ENCODE data around the gene JADE2.
A peak's percentile ranks its signal among the peaks of the same experiment; 100 is the strongest.

Gene JADE2

DNA sequence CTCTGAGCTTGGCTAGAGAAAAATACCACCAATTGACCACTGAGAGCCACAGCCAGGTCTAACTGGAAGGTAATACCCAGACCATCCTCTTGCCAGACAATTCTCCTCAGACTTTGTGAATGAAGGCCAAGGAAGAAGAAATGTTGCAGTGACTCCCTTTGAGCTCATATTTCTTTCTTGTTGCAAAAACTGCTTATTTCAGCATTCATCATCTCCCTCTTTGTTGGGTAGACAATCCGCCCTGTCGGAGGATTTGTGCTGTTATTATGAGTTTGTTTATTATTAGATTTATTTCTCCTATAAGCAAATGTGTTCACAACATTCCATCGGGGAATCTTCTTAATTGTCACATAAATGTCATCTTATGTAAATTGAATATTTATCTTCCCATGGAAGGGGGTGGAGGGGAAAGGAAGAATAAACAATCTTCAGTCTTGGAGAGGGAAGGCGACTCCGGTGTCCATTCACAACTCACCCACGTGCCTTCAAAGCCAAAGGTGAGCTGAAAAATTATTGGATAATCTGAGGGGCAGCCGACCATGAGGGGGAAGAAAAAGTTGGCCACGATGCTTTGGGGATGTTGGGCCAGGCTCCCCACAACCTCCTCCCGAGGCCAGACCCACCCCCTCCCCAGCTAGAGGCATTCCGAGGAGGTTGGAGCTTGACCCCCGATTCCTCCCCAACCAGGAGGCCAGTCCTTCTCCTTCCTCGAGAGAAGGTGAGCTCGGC is 1.8 kb upstream of the JADE2 start (continued):
- TF ChIP-seq ISL1 (CRISPR knock-in tag; IDR thresholded peaks at IDR 0.05) (no peak), OSR1 (CRISPR knock-in tag; IDR thresholded peaks at IDR 0.05) (no peak), TOX (CRISPR knock-in tag; IDR thresholded peaks at IDR 0.05; ENCODE audit: borderline replicate concordance) (no peak), RARB (CRISPR knock-in tag; IDR thresholded peaks at IDR 0.05) (no peak), ZC3H10 (CRISPR knock-in tag; IDR thresholded peaks at IDR 0.05) (no peak)
- TF ChIP-seq, protein P1, sequence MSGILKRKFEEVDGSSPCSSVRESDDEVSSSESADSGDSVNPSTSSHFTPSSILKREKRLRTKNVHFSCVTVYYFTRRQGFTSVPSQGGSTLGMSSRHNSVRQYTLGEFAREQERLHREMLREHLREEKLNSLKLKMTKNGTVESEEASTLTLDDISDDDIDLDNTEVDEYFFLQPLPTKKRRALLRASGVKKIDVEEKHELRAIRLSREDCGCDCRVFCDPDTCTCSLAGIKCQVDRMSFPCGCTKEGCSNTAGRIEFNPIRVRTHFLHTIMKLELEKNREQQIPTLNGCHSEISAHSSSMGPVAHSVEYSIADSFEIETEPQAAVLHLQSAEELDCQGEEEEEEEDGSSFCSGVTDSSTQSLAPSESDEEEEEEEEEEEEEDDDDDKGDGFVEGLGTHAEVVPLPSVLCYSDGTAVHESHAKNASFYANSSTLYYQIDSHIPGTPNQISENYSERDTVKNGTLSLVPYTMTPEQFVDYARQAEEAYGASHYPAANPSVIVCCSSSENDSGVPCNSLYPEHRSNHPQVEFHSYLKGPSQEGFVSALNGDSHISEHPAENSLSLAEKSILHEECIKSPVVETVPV (CRISPR knock-in tag; IDR thresholded peaks at IDR 0.05), result no peak

DNA sequence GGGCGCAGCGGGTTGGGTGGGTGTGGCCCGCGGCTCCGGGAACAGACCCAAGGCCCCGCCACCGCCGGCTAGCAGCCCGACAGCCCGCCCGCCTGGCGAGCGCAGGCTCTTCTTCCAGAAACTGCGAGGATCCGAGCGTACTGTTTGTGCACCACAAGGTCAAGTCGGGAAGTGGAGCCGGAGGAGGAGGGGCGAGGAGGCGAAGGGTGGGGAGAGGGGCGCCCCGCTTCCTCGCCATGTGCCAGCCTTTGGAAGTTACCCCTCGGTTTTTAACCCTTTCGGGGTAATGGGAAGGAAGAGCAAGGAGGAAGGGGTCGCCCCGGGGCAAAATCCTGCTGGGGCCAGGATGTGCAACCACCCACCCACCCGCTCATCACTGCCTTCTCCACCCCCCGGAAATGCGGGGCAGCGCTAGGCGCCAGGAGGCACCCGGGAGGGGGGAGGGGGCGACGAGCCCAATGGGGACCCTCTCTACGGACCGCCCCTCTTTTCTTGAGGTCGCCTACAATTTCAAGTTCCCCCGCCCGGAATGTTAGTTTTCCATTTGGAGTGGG is 1.1 kb upstream of the JADE2 start:
- ATAC-seq, result peak; percentile 36
- no peak for TF ChIP-seq ARNTL (CRISPR knock-in tag; IDR thresholded peaks at IDR 0.05; ENCODE audit: borderline replicate concordance, low read depth)
- TF ChIP-seq, protein P2, sequence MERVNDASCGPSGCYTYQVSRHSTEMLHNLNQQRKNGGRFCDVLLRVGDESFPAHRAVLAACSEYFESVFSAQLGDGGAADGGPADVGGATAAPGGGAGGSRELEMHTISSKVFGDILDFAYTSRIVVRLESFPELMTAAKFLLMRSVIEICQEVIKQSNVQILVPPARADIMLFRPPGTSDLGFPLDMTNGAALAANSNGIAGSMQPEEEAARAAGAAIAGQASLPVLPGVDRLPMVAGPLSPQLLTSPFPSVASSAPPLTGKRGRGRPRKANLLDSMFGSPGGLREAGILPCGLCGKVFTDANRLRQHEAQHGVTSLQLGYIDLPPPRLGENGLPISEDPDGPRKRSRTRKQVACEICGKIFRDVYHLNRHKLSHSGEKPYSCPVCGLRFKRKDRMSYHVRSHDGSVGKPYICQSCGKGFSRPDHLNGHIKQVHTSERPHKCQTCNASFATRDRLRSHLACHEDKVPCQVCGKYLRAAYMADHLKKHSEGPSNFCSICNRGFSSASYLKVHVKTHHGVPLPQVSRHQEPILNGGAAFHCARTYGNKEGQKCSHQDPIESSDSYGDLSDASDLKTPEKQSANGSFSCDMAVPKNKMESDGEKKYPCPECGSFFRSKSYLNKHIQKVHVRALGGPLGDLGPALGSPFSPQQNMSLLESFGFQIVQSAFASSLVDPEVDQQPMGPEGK (CRISPR knock-in tag; IDR thresholded peaks at IDR 0.05; ENCODE audit: borderline replicate concordance), result 0 out of 2 replicates have a peak, but pooled peaks have one; percentile 38

DNA sequence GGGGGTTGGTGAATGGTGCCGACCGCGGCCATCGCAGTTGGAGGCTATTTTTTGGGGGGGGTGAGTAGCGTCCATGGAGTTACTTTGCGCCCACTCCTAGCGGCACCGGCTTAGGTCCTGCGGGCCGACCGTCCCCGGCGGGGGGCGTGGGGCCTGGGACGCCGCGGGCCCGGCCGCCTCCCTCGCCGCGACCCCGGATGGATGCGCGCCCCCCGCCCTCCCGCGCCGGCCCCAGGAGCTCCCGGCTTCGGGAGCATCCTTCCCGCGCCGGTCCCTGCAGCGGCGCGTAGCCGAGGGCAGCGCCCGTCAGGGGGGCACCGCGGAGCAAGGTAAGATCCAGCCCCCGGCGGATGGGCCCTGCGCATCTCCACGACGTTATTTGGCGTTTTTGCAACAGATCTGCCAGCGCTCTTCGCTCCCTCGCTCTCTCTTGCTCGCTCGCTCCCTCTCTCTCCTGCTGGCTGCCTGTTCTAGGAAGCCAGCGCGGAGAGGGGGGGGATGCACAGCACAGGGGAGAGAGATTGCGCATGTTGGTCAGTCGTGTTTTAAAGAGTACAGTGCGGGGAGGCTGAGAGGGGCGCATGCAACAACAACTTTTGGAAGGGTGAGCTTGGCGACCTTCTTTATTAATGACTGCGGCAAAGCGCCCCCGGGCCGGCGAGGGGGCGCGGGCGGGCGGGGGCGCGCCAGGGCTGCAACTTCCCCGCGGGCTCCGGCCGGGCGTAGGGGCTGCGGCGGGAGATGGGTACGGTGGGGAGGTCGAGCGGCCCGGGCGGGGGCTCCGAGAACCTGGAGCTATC is 413 bp downstream of the JADE2 start:
- ATAC-seq, result peak; percentile 12
- TF ChIP-seq SNAI2 (CRISPR knock-in tag; IDR thresholded peaks at IDR 0.05) (no peak), ZFP3 (CRISPR knock-in tag; IDR thresholded peaks at IDR 0.05) (0 out of 2 replicates have a peak, but pooled peaks have one; percentile 15)

DNA sequence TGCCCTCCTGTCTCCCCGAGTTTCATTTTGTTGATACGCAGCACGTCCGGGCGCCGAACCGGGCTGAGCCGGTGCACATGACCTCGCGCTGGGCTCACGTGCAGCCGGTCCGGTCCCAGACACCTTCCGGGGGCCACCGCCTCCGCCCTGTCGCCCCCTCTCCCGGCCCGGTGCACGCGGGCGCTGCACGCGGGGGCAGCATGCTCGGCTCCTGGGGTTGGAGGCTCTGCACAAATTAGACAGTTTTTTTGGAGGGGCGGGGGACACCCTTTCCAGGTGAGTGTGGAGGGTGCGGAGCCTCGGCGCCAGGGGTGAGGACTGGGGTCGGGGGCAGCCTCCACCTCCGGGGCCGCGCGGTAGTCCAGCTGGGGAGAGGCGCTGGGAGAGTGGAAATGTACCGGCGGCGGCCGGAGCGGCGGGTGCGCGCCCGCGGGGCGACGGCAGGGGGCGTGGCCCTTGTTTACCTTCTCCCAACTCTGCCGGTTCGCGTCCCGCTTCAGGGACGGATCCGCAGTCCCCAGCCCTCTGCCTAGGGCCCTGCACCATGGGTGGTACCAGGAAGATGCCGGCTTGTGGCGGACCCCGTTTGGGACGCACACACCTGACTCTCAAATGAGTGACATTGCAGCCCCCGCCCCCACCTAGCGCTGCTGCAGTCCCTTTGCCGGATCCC is 1.1 kb downstream of the JADE2 start:
- peak; percentile 33 for ATAC-seq

DNA sequence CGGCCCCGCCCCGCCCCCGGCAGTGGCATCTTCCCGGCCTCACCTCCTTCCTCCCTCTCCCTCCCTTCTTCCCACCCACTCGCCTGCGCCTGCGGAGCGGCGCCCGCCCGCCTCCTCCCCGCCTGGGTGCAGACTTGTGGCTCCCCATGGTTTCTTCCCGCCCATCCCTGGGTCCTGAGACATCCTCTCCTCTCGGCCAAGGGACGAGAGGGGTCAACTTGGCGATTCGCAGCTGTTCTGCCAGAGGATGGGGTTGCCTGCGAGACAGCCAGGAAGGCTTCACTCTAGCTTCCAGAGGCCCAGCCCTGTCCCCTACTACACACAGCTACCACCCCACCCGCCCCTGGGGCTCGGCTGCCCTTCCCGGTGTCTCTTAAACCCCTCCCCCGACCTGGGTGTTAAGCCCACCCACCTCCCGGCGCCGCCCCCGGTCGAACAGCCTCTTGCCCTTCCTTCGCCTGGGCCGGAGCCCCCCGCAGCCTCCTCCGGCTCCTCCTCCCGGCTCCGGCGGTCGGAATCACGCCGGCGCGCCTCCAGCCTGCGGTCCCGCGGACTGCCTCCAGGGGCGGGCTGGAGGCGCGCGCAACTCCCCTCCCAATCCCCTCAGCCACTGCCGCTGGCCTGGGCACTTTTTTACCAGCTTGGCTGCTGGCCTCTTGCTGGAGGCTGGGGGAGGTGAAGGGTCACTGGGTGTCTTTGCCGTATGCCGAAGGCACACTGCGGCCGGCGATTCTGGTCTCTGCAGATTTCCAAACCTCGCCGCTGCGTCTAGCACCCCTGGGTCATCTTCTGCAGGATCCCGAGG is 1.9 kb downstream of the JADE2 start:
- 0 out of 2 replicates have a peak, but pooled peaks have one; percentile 28 for TF ChIP-seq ZFP3 (CRISPR knock-in tag; IDR thresholded peaks at IDR 0.05)
- TF ChIP-seq RARB (CRISPR knock-in tag; IDR thresholded peaks at IDR 0.05), result no peak
- TF ChIP-seq SNAI2 (CRISPR knock-in tag; IDR thresholded peaks at IDR 0.05), result peak; percentile 25; the same call in 1 of the 2 replicates
- ATAC-seq, result peak; percentile 71

More for the DNA sequence above, 1.1 kb downstream of the JADE2 start:
- TF ChIP-seq, protein P2 (CRISPR knock-in tag; IDR thresholded peaks at IDR 0.05; ENCODE audit: borderline replicate concordance), result peak; percentile 21; the same call in 1 of the 2 replicates
- no peak for TF ChIP-seq TCF4 (CRISPR knock-in tag; IDR thresholded peaks at IDR 0.05; ENCODE audit: borderline replicate concordance)

DNA sequence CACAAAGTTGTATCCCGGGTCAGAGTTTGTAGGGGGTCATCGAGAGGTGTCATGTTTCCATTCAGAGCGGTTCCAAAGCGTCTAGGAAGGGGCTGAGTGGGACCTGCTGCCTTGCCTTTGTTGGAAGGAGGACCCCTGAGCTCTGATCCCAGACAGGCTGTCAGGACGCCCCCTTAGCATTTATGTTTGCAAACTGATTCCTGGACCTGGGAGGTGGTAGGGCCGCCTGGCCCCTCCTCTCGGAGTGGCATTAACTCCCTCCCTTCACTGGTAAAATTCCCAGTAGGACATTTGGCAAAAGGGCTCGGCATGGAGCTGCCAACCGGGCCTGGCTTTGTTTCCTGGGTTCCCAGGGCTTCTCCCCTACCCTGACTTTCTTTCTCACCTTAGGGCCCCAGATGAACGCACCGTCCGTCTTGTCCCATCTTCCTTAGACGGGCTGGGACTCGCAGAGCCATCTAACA is 2.5 kb downstream of the JADE2 start:
- ATAC-seq, result no peak
- TF ChIP-seq ZFP3 (CRISPR knock-in tag; IDR thresholded peaks at IDR 0.05) (no peak), ISL1 (CRISPR knock-in tag; IDR thresholded peaks at IDR 0.05) (no peak), ZNF8 (CRISPR knock-in tag; IDR thresholded peaks at IDR 0.05) (no peak), CSDC2 (CRISPR knock-in tag; IDR thresholded peaks at IDR 0.05) (no peak), OSR1 (CRISPR knock-in tag; IDR thresholded peaks at IDR 0.05) (no peak), PPARA (CRISPR knock-in tag; IDR thresholded peaks at IDR 0.05; ENCODE audit: borderline replicate concordance) (no peak), ZFP30 (CRISPR knock-in tag; IDR thresholded peaks at IDR 0.05) (no peak), BACH2 (CRISPR knock-in tag; IDR thresholded peaks at IDR 0.05; ENCODE audit: borderline replicate concordance) (no peak), SNAI2 (CRISPR knock-in tag; IDR thresholded peaks at IDR 0.05) (no peak)
- TF ChIP-seq, protein P3, sequence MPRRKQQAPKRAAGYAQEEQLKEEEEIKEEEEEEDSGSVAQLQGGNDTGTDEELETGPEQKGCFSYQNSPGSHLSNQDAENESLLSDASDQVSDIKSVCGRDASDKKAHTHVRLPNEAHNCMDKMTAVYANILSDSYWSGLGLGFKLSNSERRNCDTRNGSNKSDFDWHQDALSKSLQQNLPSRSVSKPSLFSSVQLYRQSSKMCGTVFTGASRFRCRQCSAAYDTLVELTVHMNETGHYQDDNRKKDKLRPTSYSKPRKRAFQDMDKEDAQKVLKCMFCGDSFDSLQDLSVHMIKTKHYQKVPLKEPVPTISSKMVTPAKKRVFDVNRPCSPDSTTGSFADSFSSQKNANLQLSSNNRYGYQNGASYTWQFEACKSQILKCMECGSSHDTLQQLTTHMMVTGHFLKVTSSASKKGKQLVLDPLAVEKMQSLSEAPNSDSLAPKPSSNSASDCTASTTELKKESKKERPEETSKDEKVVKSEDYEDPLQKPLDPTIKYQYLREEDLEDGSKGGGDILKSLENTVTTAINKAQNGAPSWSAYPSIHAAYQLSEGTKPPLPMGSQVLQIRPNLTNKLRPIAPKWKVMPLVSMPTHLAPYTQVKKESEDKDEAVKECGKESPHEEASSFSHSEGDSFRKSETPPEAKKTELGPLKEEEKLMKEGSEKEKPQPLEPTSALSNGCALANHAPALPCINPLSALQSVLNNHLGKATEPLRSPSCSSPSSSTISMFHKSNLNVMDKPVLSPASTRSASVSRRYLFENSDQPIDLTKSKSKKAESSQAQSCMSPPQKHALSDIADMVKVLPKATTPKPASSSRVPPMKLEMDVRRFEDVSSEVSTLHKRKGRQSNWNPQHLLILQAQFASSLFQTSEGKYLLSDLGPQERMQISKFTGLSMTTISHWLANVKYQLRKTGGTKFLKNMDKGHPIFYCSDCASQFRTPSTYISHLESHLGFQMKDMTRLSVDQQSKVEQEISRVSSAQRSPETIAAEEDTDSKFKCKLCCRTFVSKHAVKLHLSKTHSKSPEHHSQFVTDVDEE (CRISPR knock-in tag; IDR thresholded peaks at IDR 0.05), result no peak
- TF ChIP-seq, protein P4, sequence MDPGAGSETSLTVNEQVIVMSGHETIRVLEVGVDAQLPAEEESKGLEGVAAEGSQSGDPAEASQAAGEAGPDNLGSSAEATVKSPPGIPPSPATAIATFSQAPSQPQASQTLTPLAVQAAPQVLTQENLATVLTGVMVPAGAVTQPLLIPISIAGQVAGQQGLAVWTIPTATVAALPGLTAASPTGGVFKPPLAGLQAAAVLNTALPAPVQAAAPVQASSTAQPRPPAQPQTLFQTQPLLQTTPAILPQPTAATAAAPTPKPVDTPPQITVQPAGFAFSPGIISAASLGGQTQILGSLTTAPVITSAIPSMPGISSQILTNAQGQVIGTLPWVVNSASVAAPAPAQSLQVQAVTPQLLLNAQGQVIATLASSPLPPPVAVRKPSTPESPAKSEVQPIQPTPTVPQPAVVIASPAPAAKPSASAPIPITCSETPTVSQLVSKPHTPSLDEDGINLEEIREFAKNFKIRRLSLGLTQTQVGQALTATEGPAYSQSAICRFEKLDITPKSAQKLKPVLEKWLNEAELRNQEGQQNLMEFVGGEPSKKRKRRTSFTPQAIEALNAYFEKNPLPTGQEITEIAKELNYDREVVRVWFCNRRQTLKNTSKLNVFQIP (CRISPR knock-in tag; IDR thresholded peaks at IDR 0.05; ENCODE audit: borderline replicate concordance, low read depth), result no peak

All from SK-N-SH treated with all-trans-retinoic acid at 6 μM for 48 hours (cell line).